Pancreas (tissue), 10 donors: Measurements from ENCODE around the gene TIPARP. TPM values are rescaled to one million over a fixed set of nuclear protein-coding genes. Genes with fewer than 3 reads are reported as not detected.
A peak's percentile ranks its signal among the peaks of the same experiment; 100 is the strongest.

ENCODE experiments used
- ATAC-seq, 4 donors: fragments of 200-7000 bp; cut with Tn5 transposase; one replicate each; pipeline versions ENCODE4 v1.8.0 to v1.9.1; 2020; ENCODE audit warnings: mild to moderate bottlenecking in 4 of 4, moderate library complexity in 4 of 4
- DNase-seq, 6 donors: peaks; one replicate each; pipeline ENCODE4 v3.0.0-alpha.2; 2020
- FAIRE-seq: peaks from 2 replicates; lab custom pipeline; 2012; peaks lifted over from hg19 to GRCh38; lab: Jason Lieb, UNC
- H3K27ac ChIP-seq, 4 donors: fragments of 200-600 bp; sonication (generic); 1 replicate in 3 of 4; 2 replicates in 1 of 4; pipeline versions ENCODE4 v1.5.0 to v1.8.0; 2020
- H3K27me3 ChIP-seq, 4 donors: fragments of 200-600 bp; one replicate each; pipeline ENCODE4 v1.8.0; 2021
- H3K36me3 ChIP-seq, 3 donors: fragments of 200-600 bp; sonication (generic) in 1 of 3; one replicate each; pipeline versions ENCODE4 v1.5.0 to v1.8.0; 2020 to 2021
- H3K4me1 ChIP-seq, 3 donors: fragments of 200-600 bp; one replicate each; pipeline ENCODE4 v1.8.0; 2021
- H3K4me3 ChIP-seq, 4 donors: fragments of 200-600 bp; sonication (generic) in 2 of 4; one replicate each; pipeline versions ENCODE4 v1.5.0 to v1.8.0; 2020 to 2021
- H3K9me3 ChIP-seq, 4 donors: fragments of 200-600 bp; one replicate each; pipeline ENCODE4 v1.8.0; 2021
- CTCF ChIP-seq, 4 donors: fragments of 200-600 bp; sonication (generic) in 3 of 4; IDR thresholded peaks; one replicate each; pipeline versions ENCODE4 v1.5.0 to v1.8.0; 2021; ENCODE audit warnings: antibody characterized with exemption in 4 of 4
- WGBS, 2 donors: extraction: QIAGEN DNeasy Blood & Tissue Kit; methylation state at CpG; one replicate each; pipeline ENCODE4 v1.1.7; 2013; 5-methylcytosine and 5-hydroxymethylcytosine counted together
- intact Hi-C, 3 donors: fragments of 100-400 bp; cut with DNase I; formaldehyde crosslinking; loops; one replicate each; pipeline versions ENCODE4 v1.11.1 to v1.14.2; 2022
- polyA plus RNA-seq, 2 donors: library from polyadenylated mRNA; stranded (reverse); fragments of 200-250 nt; gene quantifications; one replicate each; pipeline ENCODE4 v1.2.3, GENCODE V29; 2013
- total RNA-seq, 6 donors: library from RNA; stranded (reverse); fragmentation: NEBNext Ultra II Directional in 4 of 6; extraction: Animal tissue kit (Norgen Biotek cat#: 25700) in 4 of 6; gene quantifications; one replicate each; pipeline versions ENCODE4 v1.2.1 to v1.2.4, GENCODE V29; 2021 to 2023
- donor health status: healthy with polysubstance abuse.
- donor health status: DM: no; HTN: no; CAD: no; lungs with moderate emphysema.
- donor health status: DM: no; HTN: no; CAD: no.
- donor health status: control.
- donor health status: control.
- donor health status: Bipolar disorder and iron deficiency.
- donor health status: DM: yes; HTN: yes; CAD: no.
- donor health status: DM: no; HTN: no; CAD: no.
- donor health status: DM: no; HTN: no; CAD: no.
- donor health status: DM: yes; HTN: yes; CAD: no.

Gene TIPARP
- total and polyA plus RNA-seq, 8 donors: 6.0 to 15.0 (median 10.1) TPM

DNA sequence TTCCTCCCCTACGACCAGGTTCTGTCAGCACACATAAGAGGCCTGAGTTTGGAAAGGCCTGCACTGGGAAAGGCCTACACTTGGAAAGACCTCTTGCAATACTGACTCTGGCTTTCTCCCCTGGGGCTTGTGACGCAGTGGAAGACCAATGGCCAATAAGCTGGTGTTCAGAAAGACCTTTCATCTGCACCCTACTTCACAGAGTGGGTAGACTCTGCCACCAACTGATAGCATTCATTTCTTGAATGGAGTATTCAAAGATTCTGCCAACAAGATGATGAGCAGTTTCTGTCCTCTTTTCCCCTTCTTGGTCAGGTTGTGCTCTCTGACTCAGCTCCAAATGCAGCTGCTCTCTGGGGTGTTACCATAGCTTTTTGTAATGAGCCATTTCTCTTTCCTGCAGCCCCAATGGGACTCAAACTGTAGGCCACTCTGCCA lies 48.8 kb downstream of the TIPARP start:
- DNase-seq (no peak), ATAC-seq (no peak), FAIRE-seq (no peak)
- no peak for TF ChIP-seq CTCF (IDR thresholded peaks at IDR 0.05)
- intact Hi-C loops: no loop called here
- H3K27me3 ChIP-seq: no peaks in the 10 kb centered on the region
- H3K4me1 ChIP-seq: peaks cover 0 to 8% (median 0%) of the 10 kb centered on the region in 3 donors
- H3K27ac ChIP-seq: no peak overlapping the region
- no peaks in the 10 kb centered on the region for H3K36me3 ChIP-seq
- H3K4me3 ChIP-seq: no peak overlapping the region
- no peaks in the 10 kb centered on the region for H3K9me3 ChIP-seq
- 83 to 91% methylated on average over 2 of the region's 2 CpGs for WGBS, 2 donors

DNA sequence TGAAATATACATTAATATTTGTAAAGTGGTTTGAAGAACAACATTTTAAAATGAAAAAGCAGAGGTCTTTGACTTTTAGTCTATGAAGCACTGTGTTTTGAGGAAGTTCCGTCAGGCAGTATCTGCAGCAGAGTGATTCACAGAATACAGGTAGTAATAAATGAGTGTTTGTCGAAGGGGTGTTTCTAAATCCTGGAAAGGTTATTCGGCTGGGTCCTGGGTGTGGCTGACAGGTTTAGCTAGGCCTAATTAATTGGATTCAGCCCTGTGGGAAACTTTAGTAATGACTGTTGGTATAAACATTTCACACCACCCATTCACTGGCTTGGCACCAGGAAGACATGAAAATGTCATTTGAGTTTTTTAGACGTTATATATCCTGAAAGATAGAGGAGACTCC lies 51.3 kb downstream of the TIPARP start:
- Histone ChIP-seq H3K36me3 (no peaks in the 10 kb centered on the region), H3K27ac (peak overlapping the region in 2 of 4 donors; percentile 47 to 64), H3K4me3 (no peak overlapping the region), H3K4me1 (no peaks in the 10 kb centered on the region), H3K9me3 (no peaks in the 10 kb centered on the region), H3K27me3 (no peaks in the 10 kb centered on the region)
- ATAC-seq (peak; percentile 43 to 83 (median 80)), DNase-seq (no peak), FAIRE-seq (no peak)
- no peak for TF ChIP-seq CTCF (IDR thresholded peaks at IDR 0.05)
- 41 to 44% methylated on average over 4 of the region's 4 CpGs for WGBS, 2 donors
- intact Hi-C loops: no loop called here

DNA sequence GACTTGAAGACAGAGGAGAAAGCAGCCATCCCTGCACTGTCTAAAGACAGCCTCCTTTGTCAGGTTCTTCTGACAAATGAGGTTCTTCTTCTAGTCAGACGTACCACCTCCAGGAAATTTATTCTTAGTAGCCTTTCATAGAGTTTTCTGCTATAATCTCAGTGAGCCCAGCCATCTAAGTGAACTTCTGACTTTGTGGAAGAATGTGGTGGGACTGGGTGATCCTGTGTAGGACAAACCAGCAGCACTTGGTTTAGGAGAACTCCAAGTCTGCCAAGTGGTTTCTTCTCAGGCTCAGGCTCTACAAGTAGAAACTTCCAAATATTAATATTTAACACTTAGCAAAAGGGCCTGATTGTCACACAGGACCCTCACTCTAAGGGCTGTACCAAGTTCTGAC lies 52.1 kb downstream of the TIPARP start:
- no peaks in the 10 kb centered on the region for H3K36me3 ChIP-seq
- H3K27ac ChIP-seq: peak overlapping the region in 2 of 4 donors; percentile 9 to 64
- ATAC-seq (no peak), FAIRE-seq (no peak), DNase-seq (no peak)
- 57 to 74% methylated on average over 1 of the region's 1 CpG for WGBS, 2 donors
- no peaks in the 10 kb centered on the region for H3K9me3 ChIP-seq
- intact Hi-C loops: no loop called here
- no peak for TF ChIP-seq CTCF (IDR thresholded peaks at IDR 0.05)
- no peaks in the 10 kb centered on the region for H3K27me3 ChIP-seq
- H3K4me1 ChIP-seq: no peaks in the 10 kb centered on the region
- no peak overlapping the region for H3K4me3 ChIP-seq

DNA sequence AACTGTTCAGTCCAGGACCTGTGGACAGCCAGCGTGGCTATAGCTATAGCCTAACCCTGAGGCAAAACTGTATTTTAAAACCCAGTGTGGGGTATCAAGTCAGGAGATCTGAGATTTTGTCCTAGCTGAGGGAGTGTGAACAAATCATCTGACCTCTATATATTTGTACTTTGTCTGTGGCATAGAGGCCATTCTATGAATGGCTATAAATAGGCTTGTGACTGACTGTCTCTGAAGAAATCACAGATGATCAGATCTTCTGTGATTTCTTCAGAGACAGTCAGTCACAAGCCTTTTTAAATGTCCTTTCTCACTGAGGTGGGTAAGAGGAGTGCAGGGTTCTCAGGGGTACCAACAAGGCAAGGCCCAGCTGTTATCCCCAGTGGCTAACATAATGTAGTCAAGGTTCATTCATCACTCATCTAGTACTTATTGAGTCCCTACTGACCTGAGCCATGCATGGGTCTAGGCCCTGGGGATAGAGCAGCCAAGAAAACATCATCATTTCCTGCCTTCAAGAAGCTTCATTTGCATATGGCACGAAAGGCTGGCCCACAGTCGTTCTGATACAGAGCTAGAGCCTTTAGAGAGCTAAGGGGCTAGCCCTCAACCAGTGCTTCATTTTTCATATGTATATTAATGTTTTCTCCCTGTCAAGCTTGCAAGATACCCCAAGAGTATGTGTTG lies 53.3 kb downstream of the TIPARP start:
- no peaks in the 10 kb centered on the region for H3K36me3 ChIP-seq
- H3K4me3 ChIP-seq: no peak overlapping the region
- no peak overlapping the region for H3K27ac ChIP-seq
- intact Hi-C loops: no loop called here
- no peak for DNase-seq
- ATAC-seq: no peak
- H3K27me3 ChIP-seq: no peaks in the 10 kb centered on the region
- H3K9me3 ChIP-seq: no peaks in the 10 kb centered on the region
- 80 to 85% methylated on average over 3 of the region's 3 CpGs for WGBS, 2 donors
- FAIRE-seq: no peak
- TF ChIP-seq CTCF (IDR thresholded peaks at IDR 0.05): no peak
- no peaks in the 10 kb centered on the region for H3K4me1 ChIP-seq

DNA sequence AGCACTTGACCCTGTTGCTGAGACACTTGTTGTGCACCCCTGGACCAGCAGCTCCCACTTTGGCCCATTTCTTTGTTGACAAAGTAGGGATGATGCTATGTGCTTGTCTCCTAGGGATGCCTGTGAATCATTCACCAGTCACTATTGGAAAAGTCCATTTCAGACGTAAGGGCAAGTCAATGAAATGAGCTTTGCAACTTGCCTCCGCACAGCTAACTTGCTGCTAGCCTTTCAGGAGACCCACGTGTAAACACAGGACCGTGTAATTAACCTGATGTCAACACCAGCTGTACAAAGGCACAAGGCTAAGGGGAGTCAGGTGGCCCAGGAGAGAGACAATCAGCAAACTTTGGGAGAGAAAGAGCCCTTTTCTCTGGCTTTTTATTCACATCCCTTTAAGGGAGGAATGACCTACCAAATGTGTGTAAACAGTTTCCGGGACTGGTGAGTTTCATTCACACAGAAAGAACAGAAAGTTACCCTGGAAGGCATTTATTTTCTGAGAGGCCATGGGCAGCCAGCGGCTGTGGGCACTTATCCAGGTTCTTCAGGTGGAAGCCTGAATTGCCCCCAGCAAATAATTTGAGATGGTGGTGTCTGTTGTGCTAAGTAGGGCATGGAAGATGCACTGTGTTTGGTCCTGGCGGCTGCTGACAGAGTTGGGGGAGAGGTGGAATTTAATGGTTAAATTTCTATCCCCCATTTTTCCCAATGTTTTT lies 54.0 kb downstream of the TIPARP start:
- 44 to 46% methylated on average over 7 of the region's 7 CpGs for WGBS, 2 donors
- intact Hi-C loops: no loop called here
- DNase-seq: no peak
- Histone ChIP-seq H3K4me3 (no peak overlapping the region), H3K27me3 (no peaks in the 10 kb centered on the region), H3K4me1 (no peaks in the 10 kb centered on the region), H3K27ac (no peak overlapping the region), H3K9me3 (no peaks in the 10 kb centered on the region), H3K36me3 (no peaks in the 10 kb centered on the region)
- no peak for TF ChIP-seq CTCF (IDR thresholded peaks at IDR 0.05)
- peak in 3 of 4 donors; percentile 22 to 47 (median 36) for ATAC-seq
- no peak for FAIRE-seq
